Liver (tissue), 3 donors: ENCODE data around the gene PPP1CC.

Experiments
- CTCF ChIP-seq: fragments of 150-350 bp; IDR thresholded peaks from 2 replicates; pipeline ENCODE4 v1.5.1; 2017; ENCODE audit warnings: improper control_type of control experiment, low read depth, low read length; ENCODE audit not compliant: missing input control
- FOXA1 ChIP-seq: IDR thresholded peaks from 2 replicates; pipeline ENCODE4 v1.6.1; 2016; ENCODE audit warnings: antibody characterized with exemption
- GABPA ChIP-seq, 2 donors: IDR thresholded peaks in 1 of 2; conservative IDR thresholded peaks in 1 of 2; 2 replicates each; pipeline ENCODE4 v1.6.1; 2016; ENCODE audit warnings: antibody characterized with exemption in 2 of 2, mild to moderate bottlenecking in 1 of 2, moderate library complexity in 1 of 2
- JUND ChIP-seq, 2 donors: IDR thresholded peaks; 2 replicates each; pipeline ENCODE4 v1.6.1; 2016; ENCODE audit warnings: antibody characterized with exemption in 2 of 2
- MAX ChIP-seq: IDR thresholded peaks from 2 replicates; pipeline ENCODE4 v1.6.1; 2016; ENCODE audit warnings: antibody characterized with exemption
- NR2F2 ChIP-seq: IDR thresholded peaks from 2 replicates; pipeline ENCODE4 v1.6.1; 2016; ENCODE audit warnings: antibody characterized with exemption
- RAD21 ChIP-seq, 2 donors: IDR thresholded peaks; 2 replicates each; pipeline ENCODE4 v1.6.1; 2016; ENCODE audit warnings: antibody characterized with exemption in 2 of 2, mild to moderate bottlenecking in 2 of 2
- RXRA ChIP-seq, 2 donors: IDR thresholded peaks; 2 replicates each; pipeline ENCODE4 v1.6.1; 2017 to 2018; ENCODE audit warnings: antibody characterized with exemption in 2 of 2, mild to moderate bottlenecking in 1 of 2
- SP1 ChIP-seq: IDR thresholded peaks from 2 replicates; pipeline ENCODE4 v1.6.1; 2018; ENCODE audit warnings: antibody characterized with exemption, mild to moderate bottlenecking
- TAF1 ChIP-seq: conservative IDR thresholded peaks from 2 replicates; pipeline ENCODE4 v1.6.1; 2016; ENCODE audit warnings: antibody characterized with exemption, mild to moderate bottlenecking
- YY1 ChIP-seq: IDR thresholded peaks from 2 replicates; pipeline ENCODE4 v1.6.1; 2016; ENCODE audit warnings: antibody characterized with exemption, mild to moderate bottlenecking
- TF ChIP-seq, protein P1 (sequence below): IDR thresholded peaks from 2 replicates; pipeline ENCODE4 v1.6.1; 2016; ENCODE audit warnings: antibody characterized with exemption
- TF ChIP-seq, protein P2 (sequence below): IDR thresholded peaks from 2 replicates; pipeline ENCODE4 v1.6.1; 2016; ENCODE audit warnings: antibody characterized with exemption, mild to moderate bottlenecking
- donor health status: healthy.
- donor health status: healthy.

GRCh38 chr12:110790301-110790700 is 47.6 kb upstream of the PPP1CC start:
- TF ChIP-seq CTCF (no peak), MAX (no peak), RAD21 (IDR thresholded peaks at IDR 0.05) (no peak), JUND (IDR thresholded peaks at IDR 0.05) (no peak), YY1 (no peak), SP1 (no peak), TAF1 (no peak), NR2F2 (no peak), FOXA1 (no peak), RXRA (IDR thresholded peaks at IDR 0.05) (no peak), GABPA (IDR thresholded peaks at IDR 0.05 in 1 of 2, conservative IDR thresholded peaks at IDR 0.05 in 1 of 2) (no peak)
- TF ChIP-seq, protein P1, sequence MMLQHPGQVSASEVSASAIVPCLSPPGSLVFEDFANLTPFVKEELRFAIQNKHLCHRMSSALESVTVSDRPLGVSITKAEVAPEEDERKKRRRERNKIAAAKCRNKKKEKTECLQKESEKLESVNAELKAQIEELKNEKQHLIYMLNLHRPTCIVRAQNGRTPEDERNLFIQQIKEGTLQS: no peak
- TF ChIP-seq, protein P2, sequence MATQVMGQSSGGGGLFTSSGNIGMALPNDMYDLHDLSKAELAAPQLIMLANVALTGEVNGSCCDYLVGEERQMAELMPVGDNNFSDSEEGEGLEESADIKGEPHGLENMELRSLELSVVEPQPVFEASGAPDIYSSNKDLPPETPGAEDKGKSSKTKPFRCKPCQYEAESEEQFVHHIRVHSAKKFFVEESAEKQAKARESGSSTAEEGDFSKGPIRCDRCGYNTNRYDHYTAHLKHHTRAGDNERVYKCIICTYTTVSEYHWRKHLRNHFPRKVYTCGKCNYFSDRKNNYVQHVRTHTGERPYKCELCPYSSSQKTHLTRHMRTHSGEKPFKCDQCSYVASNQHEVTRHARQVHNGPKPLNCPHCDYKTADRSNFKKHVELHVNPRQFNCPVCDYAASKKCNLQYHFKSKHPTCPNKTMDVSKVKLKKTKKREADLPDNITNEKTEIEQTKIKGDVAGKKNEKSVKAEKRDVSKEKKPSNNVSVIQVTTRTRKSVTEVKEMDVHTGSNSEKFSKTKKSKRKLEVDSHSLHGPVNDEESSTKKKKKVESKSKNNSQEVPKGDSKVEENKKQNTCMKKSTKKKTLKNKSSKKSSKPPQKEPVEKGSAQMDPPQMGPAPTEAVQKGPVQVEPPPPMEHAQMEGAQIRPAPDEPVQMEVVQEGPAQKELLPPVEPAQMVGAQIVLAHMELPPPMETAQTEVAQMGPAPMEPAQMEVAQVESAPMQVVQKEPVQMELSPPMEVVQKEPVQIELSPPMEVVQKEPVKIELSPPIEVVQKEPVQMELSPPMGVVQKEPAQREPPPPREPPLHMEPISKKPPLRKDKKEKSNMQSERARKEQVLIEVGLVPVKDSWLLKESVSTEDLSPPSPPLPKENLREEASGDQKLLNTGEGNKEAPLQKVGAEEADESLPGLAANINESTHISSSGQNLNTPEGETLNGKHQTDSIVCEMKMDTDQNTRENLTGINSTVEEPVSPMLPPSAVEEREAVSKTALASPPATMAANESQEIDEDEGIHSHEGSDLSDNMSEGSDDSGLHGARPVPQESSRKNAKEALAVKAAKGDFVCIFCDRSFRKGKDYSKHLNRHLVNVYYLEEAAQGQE: no peak
